Effector memory CD8-positive, alpha-beta T cell (primary cell): Measurements from ENCODE around the gene WRAP53.

Experiments used
- ATAC-seq: fragments of 150-1000 bp; cut with Tn5 transposase; replicated peaks from 2 replicates; pipeline ENCODE4 v1.10.0; 2021; ENCODE audit warnings: mild to moderate bottlenecking, moderate library complexity
- DNase-seq, 3 experiments: peaks; one replicate each; pipeline ENCODE4 v3.0.0; 2021
- H3K27ac Mint-ChIP-seq, 2 donors: one replicate each; pipeline ENCODE4 v1.8.0; 2022; ENCODE audit warnings: mild to moderate bottlenecking in 2 of 2, mixed read lengths in 2 of 2, moderate library complexity in 2 of 2
- H3K27me3 Mint-ChIP-seq, 2 donors: one replicate each; pipeline ENCODE4 v1.8.0; 2022; ENCODE audit warnings: mixed read lengths in 2 of 2
- H3K36me3 Mint-ChIP-seq: one replicate; pipeline ENCODE4 v1.8.0; 2022; ENCODE audit warnings: mild to moderate bottlenecking, moderate library complexity, mixed read lengths; ENCODE audit not compliant: insufficient read depth
- H3K4me1 Mint-ChIP-seq, 2 donors: one replicate each; pipeline ENCODE4 v1.8.0; 2022; ENCODE audit warnings: low read depth in 2 of 2, mixed read lengths in 2 of 2
- H3K4me3 Mint-ChIP-seq, 2 donors: one replicate each; pipeline ENCODE4 v1.8.0; 2022; ENCODE audit warnings: mild to moderate bottlenecking in 2 of 2, mixed read lengths in 2 of 2, moderate library complexity in 2 of 2
- H3K9me3 Mint-ChIP-seq, 2 donors: one replicate each; pipeline ENCODE4 v1.8.0; 2022; ENCODE audit warnings: mixed read lengths in 2 of 2

The WRAP53 gene

GRCh38 chr17:7688808-7689316 lies 585 bp downstream of the WRAP53 start:
- no peak for DNase-seq
- ATAC-seq, result no peak
- H3K9me3 Mint-ChIP-seq, result no peaks in the 10 kb centered on the region
- H3K4me1 Mint-ChIP-seq, result peaks cover 23 to 38% of the 10 kb centered on the region in 2 donors
- peaks cover 58% of the 10 kb centered on the region for H3K36me3 Mint-ChIP-seq
- no peaks in the 10 kb centered on the region for H3K27me3 Mint-ChIP-seq
- H3K4me3 Mint-ChIP-seq, result peak overlapping the region; percentile 82 to 88
- H3K27ac Mint-ChIP-seq, result peak overlapping the region; percentile 98

GRCh38 chr17:7695586-7695985 lies 7.3 kb downstream of the WRAP53 start:
- peaks cover 52% of the 10 kb centered on the region for H3K36me3 Mint-ChIP-seq
- H3K9me3 Mint-ChIP-seq, result no peaks in the 10 kb centered on the region
- DNase-seq (no peak), ATAC-seq (no peak)
- peaks cover 0 to 6% of the 10 kb centered on the region in 2 donors for H3K4me1 Mint-ChIP-seq
- no peaks in the 10 kb centered on the region for H3K27me3 Mint-ChIP-seq
- no peak overlapping the region for H3K27ac Mint-ChIP-seq
- H3K4me3 Mint-ChIP-seq, result no peak overlapping the region

- H3K4me1 Mint-ChIP-seq, result peaks cover 0 to 6% of the 10 kb centered on the region in 2 donors
- no peak for ATAC-seq
- no peaks in the 10 kb centered on the region for H3K9me3 Mint-ChIP-seq
- DNase-seq, result no peak
- H3K4me3 Mint-ChIP-seq, result no peak overlapping the region
- H3K36me3 Mint-ChIP-seq, result peaks cover 43% of the 10 kb centered on the region
- H3K27me3 Mint-ChIP-seq, result peaks cover 14 to 22% of the 10 kb centered on the region in 2 donors
- H3K27ac Mint-ChIP-seq, result no peak overlapping the region
Measured at GRCh38 chr17:7697828-7698588, 9.7 kb downstream of the WRAP53 start.

GRCh38 chr17:7700510-7700909 lies 12.2 kb downstream of the WRAP53 start:
- Mint-ChIP-seq H3K27ac (no peak overlapping the region), H3K4me3 (no peak overlapping the region), H3K9me3 (no peaks in the 10 kb centered on the region), H3K36me3 (peaks cover 28% of the 10 kb centered on the region), H3K4me1 (peaks cover 15 to 19% of the 10 kb centered on the region in 2 donors), H3K27me3 (peaks cover 34 to 46% of the 10 kb centered on the region in 2 donors)
- DNase-seq, result no peak
- no peak for ATAC-seq

- peaks cover 46 to 58% of the 10 kb centered on the region in 2 donors for H3K27me3 Mint-ChIP-seq
- no peak overlapping the region for H3K27ac Mint-ChIP-seq
- peaks cover 24% of the 10 kb centered on the region for H3K36me3 Mint-ChIP-seq
- DNase-seq, result no peak
- H3K9me3 Mint-ChIP-seq, result no peaks in the 10 kb centered on the region
- H3K4me1 Mint-ChIP-seq, result peaks cover 15 to 17% of the 10 kb centered on the region in 2 donors
- H3K4me3 Mint-ChIP-seq, result no peak overlapping the region
- ATAC-seq, result no peak
Measured at GRCh38 chr17:7701681-7702080, 13.4 kb downstream of the WRAP53 start.

- DNase-seq (no peak), ATAC-seq (no peak)
- no peak overlapping the region for H3K27ac Mint-ChIP-seq
- no peak overlapping the region for H3K4me3 Mint-ChIP-seq
- peaks cover 15% of the 10 kb centered on the region for H3K36me3 Mint-ChIP-seq
- peaks cover 15 to 17% of the 10 kb centered on the region in 2 donors for H3K4me1 Mint-ChIP-seq
- peaks cover 51 to 69% of the 10 kb centered on the region in 2 donors for H3K27me3 Mint-ChIP-seq
- no peaks in the 10 kb centered on the region for H3K9me3 Mint-ChIP-seq
Measured at GRCh38 chr17:7702776-7703175, 14.5 kb downstream of the WRAP53 start.

GRCh38 chr17:7703584-7704479 lies 15.6 kb downstream of the WRAP53 start:
- Mint-ChIP-seq H3K27ac (peak overlapping the region in 1 of 2 donors; percentile 9), H3K36me3 (peaks cover 15% of the 10 kb centered on the region), H3K4me3 (peak overlapping the region; percentile 81), H3K4me1 (peaks cover 15 to 17% of the 10 kb centered on the region in 2 donors), H3K9me3 (no peaks in the 10 kb centered on the region), H3K27me3 (peaks cover 57 to 76% of the 10 kb centered on the region in 2 donors)
- ATAC-seq, result peak; percentile 51
- no peak for DNase-seq

- Mint-ChIP-seq H3K4me3 (peak within 1 kb of the TSS; percentile 81), H3K9me3 (no peaks in the 10 kb centered on the region), H3K27me3 (peaks cover 60 to 81% of the 10 kb centered on the region in 2 donors), H3K36me3 (peaks cover 12% of the 10 kb centered on the region), H3K4me1 (peaks cover 15 to 17% of the 10 kb centered on the region in 2 donors), H3K27ac (peak within 1 kb of the TSS; percentile 31 to 62)
- ATAC-seq (peak; percentile 46), DNase-seq (no peak)
Measured at GRCh38 chr17:7704601-7705268, 16.5 kb downstream of the WRAP53 start, which contains the start of gene EFNB3. Gene EFNB3, plus strand, starts transcription at chr17:7705202. Its CDS starts 397 bp downstream, at chr17:7705599.

GRCh38 chr17:7705269-7706255 lies 17.3 kb downstream of the WRAP53 start:
- Mint-ChIP-seq H3K27ac (peak overlapping the region in 1 of 2 donors; percentile 31), H3K4me3 (peak overlapping the region; percentile 2 to 46), H3K4me1 (peaks cover 21 to 23% of the 10 kb centered on the region in 2 donors), H3K27me3 (peaks cover 66 to 90% of the 10 kb centered on the region in 2 donors), H3K9me3 (no peaks in the 10 kb centered on the region), H3K36me3 (peaks cover 7% of the 10 kb centered on the region)
- DNase-seq, result no peak
- peak; percentile 52 for ATAC-seq

- Mint-ChIP-seq H3K36me3 (peaks cover 1% of the 10 kb centered on the region), H3K4me3 (no peak overlapping the region), H3K9me3 (no peaks in the 10 kb centered on the region), H3K27me3 (peaks cover 70 to 92% of the 10 kb centered on the region in 2 donors), H3K4me1 (peaks cover 25 to 26% of the 10 kb centered on the region in 2 donors), H3K27ac (peak overlapping the region in 1 of 2 donors; percentile 31)
- no peak for ATAC-seq
- no peak for DNase-seq
Measured at GRCh38 chr17:7706631-7707354, 18.5 kb downstream of the WRAP53 start.

GRCh38 chr17:7707446-7707845 lies 19.2 kb downstream of the WRAP53 start:
- Mint-ChIP-seq H3K4me1 (peaks cover 25 to 29% of the 10 kb centered on the region in 2 donors), H3K27me3 (peaks cover 71 to 92% of the 10 kb centered on the region in 2 donors), H3K36me3 (no peaks in the 10 kb centered on the region), H3K27ac (no peak overlapping the region), H3K4me3 (no peak overlapping the region), H3K9me3 (no peaks in the 10 kb centered on the region)
- ATAC-seq, result no peak
- DNase-seq, result no peak
